Endodermal cell (in vitro differentiated cells): ENCODE data around the gene SYT1. TPM values are rescaled to one million over a fixed set of nuclear protein-coding genes. Genes with fewer than 3 reads are reported as not detected.

Source experiments
- DNase-seq: peaks from one replicate; pipeline ENCODE4 v3.0.0-alpha.2; 2017
- H3K27ac ChIP-seq: 2 replicates; pipeline ENCODE4 v1.5.1; 2013; ENCODE audit warnings: mild to moderate bottlenecking, low read depth, low read length, moderate library complexity
- H3K27me3 ChIP-seq: 2 replicates; pipeline ENCODE4 v1.6.1; 2013; ENCODE audit warnings: mild to moderate bottlenecking, low read length, moderate library complexity; ENCODE audit not compliant: insufficient read depth, control insufficient read depth, poor library complexity, severe bottlenecking
- H3K36me3 ChIP-seq: 2 replicates; pipeline ENCODE4 v1.7.0; 2013; ENCODE audit warnings: mild to moderate bottlenecking, low read length, moderate library complexity; ENCODE audit not compliant: control insufficient read depth, insufficient read depth
- H3K4me1 ChIP-seq: one replicate; pipeline ENCODE4 v1.7.0; 2013; ENCODE audit warnings: low read length; ENCODE audit not compliant: control insufficient read depth, insufficient read depth
- H3K4me3 ChIP-seq: 2 replicates; pipeline ENCODE4 v1.5.1; 2013; ENCODE audit warnings: mild to moderate bottlenecking, low read length, moderate library complexity
- H3K9ac ChIP-seq: 2 replicates; pipeline ENCODE4 v1.6.1; 2013; ENCODE audit warnings: mild to moderate bottlenecking, low read length, moderate library complexity; ENCODE audit not compliant: poor library complexity, severe bottlenecking; ENCODE audit errors: extremely low read depth
- H3K9me3 ChIP-seq: 2 replicates; pipeline ENCODE4 v1.6.1; 2013; ENCODE audit warnings: mild to moderate bottlenecking, low read length, moderate library complexity; ENCODE audit not compliant: control insufficient read depth
- H3K27ac Mint-ChIP-seq: 2 replicates; pipeline ENCODE4 v1.8.0; 2020; ENCODE audit warnings: mixed read lengths
- H3K27me3 Mint-ChIP-seq: 2 replicates; pipeline ENCODE4 v1.8.0; 2021; ENCODE audit warnings: mild to moderate bottlenecking, mixed read lengths; ENCODE audit not compliant: insufficient read depth
- H3K36me3 Mint-ChIP-seq: 2 replicates; pipeline ENCODE4 v1.8.0; 2020; ENCODE audit warnings: low read depth, mixed read lengths
- H3K4me1 Mint-ChIP-seq: 2 replicates; pipeline ENCODE4 v1.8.0; 2020; ENCODE audit warnings: mixed read lengths
- H3K4me3 Mint-ChIP-seq: 2 replicates; pipeline ENCODE4 v1.8.0; 2020; ENCODE audit warnings: mild to moderate bottlenecking, moderate library complexity, mixed read lengths
- H3K9me3 Mint-ChIP-seq: 2 replicates; pipeline ENCODE4 v1.8.0; 2020; ENCODE audit warnings: mild to moderate bottlenecking, mixed read lengths
- WGBS, 2 experiments: methylation state at CpG; one replicate each; pipeline versions ENCODE4 v1.1.5 to v1.1.7; 2013; ENCODE audit warnings: missing lambda C conversion rate in 2 of 2, mixed read lengths in 1 of 2; ENCODE audit not compliant: insufficient coverage in 1 of 2, insufficient read length in 1 of 2; 5-methylcytosine and 5-hydroxymethylcytosine counted together
- total RNA-seq, 2 donors: library from RNA; stranded (reverse); fragmentation: NEBNext Ultra II Directional in 1 of 2; extraction: Animal tissue kit (Norgen Biotek cat#: 25700) in 1 of 2; gene quantifications; 2 replicates in 1 of 2; 3 replicates in 1 of 2; pipeline ENCODE4 v1.2.1, GENCODE V29; 2021
- TF ChIP-seq, protein P1 (sequence below): fragments of 200-600 bp; sonication (generic); conservative IDR thresholded peaks from 2 replicates; pipeline ENCODE4 v1.5.0; 2021; ENCODE audit warnings: antibody characterized with exemption, mild to moderate bottlenecking

Gene SYT1
- total RNA-seq, 2 donors from 2014 or later: 6.8 to 10.7 TPM

DNA sequence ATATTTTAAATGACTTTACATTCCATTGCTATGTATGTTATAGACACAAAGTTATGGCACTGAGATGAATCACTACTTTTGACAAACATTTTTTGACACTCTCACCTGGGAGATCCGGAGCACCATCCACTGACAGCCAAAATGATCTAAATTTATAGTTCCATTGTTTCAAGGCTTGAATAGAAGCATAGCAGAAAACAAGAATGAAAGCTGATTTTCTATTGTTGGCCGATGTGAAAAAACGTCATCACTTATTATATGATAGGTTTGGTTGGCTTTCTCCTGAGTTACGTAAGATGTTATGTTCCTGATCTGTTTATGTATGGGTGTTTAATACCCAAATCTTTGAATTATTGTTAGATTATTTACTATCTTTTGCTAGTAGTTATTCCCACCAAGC, 520.0 kb downstream of the SYT1 start:
- Mint-ChIP-seq H3K27ac (no peak overlapping the region), H3K27me3 (no peaks in the 10 kb centered on the region), H3K4me3 (no peak overlapping the region), H3K9me3 (no peaks in the 10 kb centered on the region), H3K36me3 (no peaks in the 10 kb centered on the region), H3K4me1 (peaks cover 30% of the 10 kb centered on the region)
- WGBS, 2 experiments: 90 to 100% methylated on average over 1 to 4 of the region's 4 CpGs
- no peak overlapping the region for H3K9ac ChIP-seq
- H3K9me3 ChIP-seq: no peaks in the 10 kb centered on the region
- no peak overlapping the region for H3K27ac ChIP-seq
- TF ChIP-seq, protein P1, sequence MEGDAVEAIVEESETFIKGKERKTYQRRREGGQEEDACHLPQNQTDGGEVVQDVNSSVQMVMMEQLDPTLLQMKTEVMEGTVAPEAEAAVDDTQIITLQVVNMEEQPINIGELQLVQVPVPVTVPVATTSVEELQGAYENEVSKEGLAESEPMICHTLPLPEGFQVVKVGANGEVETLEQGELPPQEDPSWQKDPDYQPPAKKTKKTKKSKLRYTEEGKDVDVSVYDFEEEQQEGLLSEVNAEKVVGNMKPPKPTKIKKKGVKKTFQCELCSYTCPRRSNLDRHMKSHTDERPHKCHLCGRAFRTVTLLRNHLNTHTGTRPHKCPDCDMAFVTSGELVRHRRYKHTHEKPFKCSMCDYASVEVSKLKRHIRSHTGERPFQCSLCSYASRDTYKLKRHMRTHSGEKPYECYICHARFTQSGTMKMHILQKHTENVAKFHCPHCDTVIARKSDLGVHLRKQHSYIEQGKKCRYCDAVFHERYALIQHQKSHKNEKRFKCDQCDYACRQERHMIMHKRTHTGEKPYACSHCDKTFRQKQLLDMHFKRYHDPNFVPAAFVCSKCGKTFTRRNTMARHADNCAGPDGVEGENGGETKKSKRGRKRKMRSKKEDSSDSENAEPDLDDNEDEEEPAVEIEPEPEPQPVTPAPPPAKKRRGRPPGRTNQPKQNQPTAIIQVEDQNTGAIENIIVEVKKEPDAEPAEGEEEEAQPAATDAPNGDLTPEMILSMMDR: no peak
- H3K27me3 ChIP-seq: no peaks in the 10 kb centered on the region
- peaks cover 9% of the 10 kb centered on the region for H3K4me1 ChIP-seq
- no peaks in the 10 kb centered on the region for H3K36me3 ChIP-seq
- no peak for DNase-seq
- H3K4me3 ChIP-seq: no peak overlapping the region

DNA sequence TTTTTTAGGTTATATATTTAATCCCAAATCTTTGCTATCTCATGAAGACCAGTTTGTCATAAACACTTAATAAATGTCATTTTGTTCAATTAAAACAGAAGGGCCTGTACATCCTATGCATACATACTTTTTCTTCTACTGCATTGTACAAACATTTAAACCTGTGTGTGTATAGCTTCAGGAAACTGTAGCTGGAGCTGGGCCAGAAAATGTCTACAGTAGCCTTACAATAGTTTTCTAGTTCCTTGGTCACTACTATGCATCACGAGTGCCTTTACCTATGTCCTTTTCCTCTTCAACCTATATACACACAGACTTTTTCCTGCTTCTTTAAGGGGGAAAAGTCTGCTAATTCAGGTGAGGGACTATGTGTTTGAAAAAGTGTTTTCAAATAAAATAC, 523.4 kb downstream of the SYT1 start:
- no peak overlapping the region for H3K27ac Mint-ChIP-seq
- H3K27ac ChIP-seq: no peak overlapping the region
- H3K4me1 Mint-ChIP-seq: no peaks in the 10 kb centered on the region
- peaks cover 1% of the 10 kb centered on the region for H3K9me3 Mint-ChIP-seq
- TF ChIP-seq, protein P1: no peak
- DNase-seq: no peak
- no peak overlapping the region for H3K4me3 Mint-ChIP-seq
- no peaks in the 10 kb centered on the region for H3K9me3 ChIP-seq
- H3K4me1 ChIP-seq: no peaks in the 10 kb centered on the region
- no peaks in the 10 kb centered on the region for H3K27me3 ChIP-seq
- no peaks in the 10 kb centered on the region for H3K36me3 Mint-ChIP-seq
- H3K9ac ChIP-seq: no peak overlapping the region
- H3K27me3 Mint-ChIP-seq: no peaks in the 10 kb centered on the region
- no peak overlapping the region for H3K4me3 ChIP-seq
- no peaks in the 10 kb centered on the region for H3K36me3 ChIP-seq
- WGBS, 2 experiments: 57% methylated on average over 1 of the region's 1 CpG; no CpG with 5 or more reads in 1 of the 2 experiments

DNA sequence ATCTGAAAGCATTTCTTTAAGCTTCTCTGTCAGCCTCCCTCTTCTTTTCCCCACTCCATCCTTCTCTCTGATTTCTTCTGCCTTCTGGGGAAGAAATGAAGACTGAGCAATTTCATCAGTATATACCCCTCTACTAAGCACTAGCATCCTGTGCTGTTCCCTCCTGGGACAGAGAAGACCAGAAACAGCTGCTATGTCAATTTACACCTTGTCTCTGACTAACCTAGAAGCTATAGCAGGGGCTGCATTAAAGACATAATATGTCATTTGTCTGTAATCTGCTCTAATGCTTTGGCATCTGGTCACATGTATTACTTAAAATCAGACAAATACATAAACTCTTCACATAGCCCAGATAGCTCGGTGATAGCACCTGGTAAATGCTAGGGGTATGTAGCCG, 529.3 kb downstream of the SYT1 start:
- H3K9me3 Mint-ChIP-seq: peaks cover 2% of the 10 kb centered on the region
- H3K4me1 Mint-ChIP-seq: no peaks in the 10 kb centered on the region
- WGBS, 2 experiments: 95% methylated on average over 2 of the region's 2 CpGs; no CpG with 5 or more reads in 1 of the 2 experiments

More for the DNA sequence above, 529.3 kb downstream of the SYT1 start:
- Histone ChIP-seq H3K9ac (no peak overlapping the region), H3K9me3 (no peaks in the 10 kb centered on the region), H3K27me3 (no peaks in the 10 kb centered on the region), H3K36me3 (no peaks in the 10 kb centered on the region), H3K27ac (no peak overlapping the region), H3K4me1 (no peaks in the 10 kb centered on the region), H3K4me3 (no peak overlapping the region)
- no peak overlapping the region for H3K27ac Mint-ChIP-seq
- no peak for DNase-seq
- TF ChIP-seq, protein P1: no peak
- H3K36me3 Mint-ChIP-seq: no peaks in the 10 kb centered on the region
- no peak overlapping the region for H3K4me3 Mint-ChIP-seq
- no peaks in the 10 kb centered on the region for H3K27me3 Mint-ChIP-seq
